Hippocampal formation (tissue), 2 donors: Measurements from ENCODE around the gene LRRC8B.

Experiments
- DNase-seq, 2 donors: peaks; one replicate each; lab custom pipeline; 2025; lab: John Stamatoyannopoulos, UW

Gene LRRC8B

GRCh38 chr1:89547563-89548116 lies 23.0 kb downstream of the LRRC8B start:
- DNase-seq: peak in 1 of 2 donors; percentile 68

DNA sequence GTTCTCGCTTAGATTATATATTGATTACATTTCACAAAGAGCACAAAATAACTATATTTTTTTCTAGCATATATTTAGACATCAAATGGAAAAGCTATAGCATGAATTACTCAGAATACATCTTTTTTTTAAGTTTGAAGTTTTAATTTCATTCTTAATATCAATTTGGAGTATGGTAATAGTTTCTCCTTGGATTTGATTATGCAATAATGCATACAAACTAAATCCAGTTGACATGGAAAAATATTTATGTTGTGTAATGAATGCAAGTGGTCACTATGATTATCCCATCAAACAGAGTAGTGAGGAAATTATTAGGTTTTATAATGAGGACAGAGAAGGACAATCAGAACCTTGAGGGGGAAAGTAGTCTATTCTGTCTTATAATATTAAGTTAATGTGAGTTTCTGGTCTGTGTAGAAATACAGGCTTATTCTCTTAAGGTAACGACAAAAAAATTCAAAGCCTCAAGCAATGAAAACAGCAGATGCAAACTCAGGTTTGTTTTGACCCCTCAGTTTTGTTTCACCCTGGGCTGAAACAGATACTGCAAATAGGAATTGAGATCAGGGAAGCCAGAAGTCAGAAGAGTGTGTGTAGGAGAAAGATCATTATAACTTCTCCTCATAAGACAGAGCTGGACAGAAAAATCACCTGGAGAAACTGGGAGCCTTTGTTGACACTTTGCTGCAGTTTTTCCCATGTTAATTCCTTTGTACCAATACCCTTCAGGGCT lies 23.7 kb downstream of the LRRC8B start:
- no peak for DNase-seq

GRCh38 chr1:89550995-89551394 lies 26.4 kb downstream of the LRRC8B start:
- DNase-seq: no peak

DNA sequence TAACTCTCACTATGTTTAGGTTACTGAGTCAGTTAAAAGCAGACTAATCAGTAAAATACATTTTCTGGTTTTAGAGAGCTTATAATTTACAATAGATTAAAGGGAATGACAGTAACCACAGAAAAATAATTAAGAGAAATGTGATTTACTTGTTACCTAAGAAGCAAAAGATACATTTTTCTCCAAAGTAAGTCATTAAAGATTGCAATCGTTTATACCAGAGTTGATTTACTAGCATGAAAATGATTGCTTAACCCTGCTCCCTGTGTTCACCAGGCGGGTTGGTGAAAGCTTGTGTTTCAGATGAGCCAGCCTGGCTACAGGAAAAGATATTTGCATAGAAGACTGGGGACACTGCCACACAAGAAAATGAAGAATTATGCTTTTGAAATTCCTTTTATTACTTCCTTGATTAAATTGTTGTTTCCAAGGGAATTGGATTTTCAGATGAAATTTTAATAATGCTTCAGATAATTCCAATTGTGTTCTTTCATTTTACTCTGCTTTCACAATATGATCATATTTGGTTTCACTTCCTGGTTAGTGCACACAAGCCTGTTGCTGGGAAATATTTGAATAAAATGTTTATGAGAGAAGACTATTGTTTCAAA lies 27.9 kb downstream of the LRRC8B start:
- DNase-seq: peak in 1 of 2 donors; percentile 30

DNA sequence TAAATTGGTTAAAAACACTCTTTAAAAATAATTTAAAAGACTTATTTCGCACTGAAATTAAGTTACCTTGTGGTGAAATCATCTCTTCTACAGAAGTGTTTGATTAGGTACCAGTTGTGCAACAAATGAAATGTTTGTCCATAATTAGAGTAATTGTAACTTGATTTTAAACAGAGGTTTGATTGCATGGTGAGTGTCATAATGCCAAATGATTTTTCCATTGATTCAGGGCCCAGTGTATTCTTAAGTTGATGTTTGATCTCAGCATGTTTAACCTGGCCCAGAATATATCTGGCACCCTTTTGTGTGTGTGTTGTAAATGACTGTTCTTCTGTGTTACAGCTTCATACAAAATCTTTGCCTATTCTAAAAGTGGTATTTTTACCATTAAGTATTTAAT lies 28.5 kb downstream of the LRRC8B start:
- DNase-seq: no peak

- no peak for DNase-seq
Observed at GRCh38 chr1:89555550-89555949, 30.9 kb downstream of the LRRC8B start.

GRCh38 chr1:89556726-89557444 lies 32.3 kb downstream of the LRRC8B start:
- DNase-seq: no peak

- DNase-seq: peak in 1 of 2 donors; percentile 30
Observed at GRCh38 chr1:89557445-89557825, 32.8 kb downstream of the LRRC8B start.

DNA sequence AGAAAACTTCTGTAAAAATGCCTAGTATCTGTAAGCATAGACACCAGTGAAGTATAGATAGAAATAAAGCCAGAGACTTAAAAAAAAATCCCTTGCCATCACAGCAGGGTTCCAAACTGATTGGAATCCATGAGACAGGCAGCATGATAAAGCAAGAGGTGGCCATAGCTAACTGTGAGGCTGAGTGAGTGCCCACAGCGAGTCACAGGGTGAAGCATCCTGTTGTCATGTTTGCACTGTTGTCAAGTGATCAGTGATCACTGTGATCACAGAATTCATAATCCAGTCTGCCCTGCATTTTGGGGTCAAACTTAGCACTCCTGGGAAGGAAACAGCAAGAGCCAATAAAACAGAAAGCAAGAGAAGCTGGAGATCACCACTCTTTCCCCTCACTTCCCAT lies 33.3 kb downstream of the LRRC8B start:
- DNase-seq: no peak

GRCh38 chr1:89563957-89564604 lies 39.5 kb downstream of the LRRC8B start:
- DNase-seq: no peak

DNA sequence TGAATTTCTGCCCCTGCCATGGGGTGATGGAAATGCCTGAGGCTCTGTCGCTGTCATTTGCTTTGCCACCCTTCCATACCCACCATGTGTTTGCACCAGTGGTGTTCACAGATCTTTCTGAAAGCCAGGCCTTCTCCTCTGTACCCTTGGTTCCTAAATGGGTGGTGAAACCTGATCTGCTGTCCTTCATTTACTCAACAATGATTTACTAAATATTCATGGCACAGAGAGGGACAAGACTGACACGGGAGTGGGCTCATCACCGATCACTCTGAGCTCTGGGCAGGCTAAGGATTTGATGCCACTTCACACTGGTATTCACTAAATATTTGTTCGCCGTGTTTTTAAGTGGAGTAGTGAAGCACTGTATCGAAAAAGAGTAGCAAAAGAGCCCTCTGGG lies 40.9 kb downstream of the LRRC8B start:
- DNase-seq: no peak

- peak; percentile 24 to 86 for DNase-seq
Observed at GRCh38 chr1:89566761-89567174, 42.1 kb downstream of the LRRC8B start.

- no peak for DNase-seq
Observed at GRCh38 chr1:89567797-89568196, 43.2 kb downstream of the LRRC8B start.

- no peak for DNase-seq
Observed at GRCh38 chr1:89573410-89573809, 48.8 kb downstream of the LRRC8B start.

GRCh38 chr1:89574621-89575020 lies 50.0 kb downstream of the LRRC8B start:
- no peak for DNase-seq

GRCh38 chr1:89575207-89575606 lies 50.6 kb downstream of the LRRC8B start:
- DNase-seq: no peak

GRCh38 chr1:89576013-89576412 lies 51.4 kb downstream of the LRRC8B start:
- DNase-seq: no peak

DNA sequence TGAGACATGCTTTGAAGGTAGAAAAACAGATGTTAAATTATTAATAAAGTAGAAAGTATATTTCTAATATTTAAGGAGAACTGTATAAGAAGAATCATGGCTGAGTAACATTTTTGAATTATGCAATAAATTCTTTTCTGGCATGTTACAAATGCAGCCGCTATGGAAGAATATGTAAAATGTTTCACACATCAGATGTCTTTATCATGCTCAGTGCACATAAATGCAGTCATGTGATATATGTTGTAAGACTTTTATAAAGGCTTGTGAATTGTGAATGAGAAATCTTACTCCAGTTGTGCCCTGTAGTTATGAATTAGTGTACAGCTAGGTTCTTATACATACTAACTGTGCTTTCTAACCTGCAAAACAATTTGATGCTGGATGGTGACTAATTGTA lies 53.5 kb downstream of the LRRC8B start:
- DNase-seq: no peak

- DNase-seq: no peak
Observed at GRCh38 chr1:89578946-89579684, 54.5 kb downstream of the LRRC8B start.

- no peak for DNase-seq
Observed at GRCh38 chr1:89580036-89580435, 55.4 kb downstream of the LRRC8B start.

DNA sequence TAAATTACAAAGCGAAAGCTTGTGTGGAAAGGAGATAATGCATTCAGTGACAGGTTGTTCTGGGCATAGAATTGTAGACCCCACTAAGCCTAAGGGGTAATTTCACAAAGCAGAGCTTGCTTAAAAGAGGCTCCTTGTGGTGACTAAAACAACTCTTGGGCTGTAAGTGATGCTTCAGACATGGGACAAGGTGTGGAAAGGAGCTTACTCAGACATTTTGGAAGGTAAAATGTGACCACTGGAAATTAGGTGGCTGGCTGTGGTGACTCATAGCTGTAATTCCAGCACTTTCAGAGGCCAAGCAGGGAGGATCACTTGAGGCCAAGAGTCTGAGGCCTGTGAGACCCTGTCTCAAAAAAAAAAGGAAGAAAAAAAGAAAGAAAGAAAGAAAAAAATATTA lies 57.2 kb downstream of the LRRC8B start:
- DNase-seq: no peak

GRCh38 chr1:89582571-89582970 lies 57.9 kb downstream of the LRRC8B start:
- no peak for DNase-seq
